ENCODE results near the gene SLC35F2. TPM values are rescaled to one million over a fixed set of nuclear protein-coding genes. Genes with fewer than 3 reads are reported as not detected.

The SLC35F2 gene
- polyA plus RNA-seq, 1 donor from 2014 or later = 0.59 TPM

DNA sequence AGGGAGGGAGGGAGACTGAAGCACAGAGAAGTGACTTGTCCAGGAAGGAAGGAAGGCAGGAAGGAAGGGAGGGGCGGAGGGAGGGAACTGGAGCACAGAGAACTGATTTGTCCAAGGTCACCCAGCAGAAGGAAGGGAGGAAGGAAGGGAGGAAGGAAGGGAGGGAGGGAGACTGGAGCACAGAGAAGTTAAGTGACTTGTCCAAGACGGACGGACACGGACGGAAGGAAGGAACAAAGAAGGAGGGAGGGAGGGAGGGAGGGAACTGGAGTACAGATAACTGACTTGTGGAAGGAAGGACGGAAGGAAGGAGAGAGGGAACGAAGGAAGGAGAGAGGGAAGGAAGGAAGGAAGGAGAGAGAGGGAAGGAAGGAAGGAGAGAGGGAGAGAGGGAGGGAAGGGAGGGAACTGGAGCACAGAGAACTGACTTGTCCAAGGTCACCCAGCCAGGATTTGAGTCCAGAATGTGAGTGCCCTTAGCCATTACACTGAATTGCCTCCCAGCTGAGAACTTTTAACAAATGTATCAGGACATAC, 1.5 kb downstream of the SLC35F2 start (continued):
- no peak for TF ChIP-seq POLR2AphosphoS5 (IDR thresholded peaks at IDR 0.05)

GRCh38 chr11:107856180-107856980, 2.2 kb downstream of the SLC35F2 start:
- no peaks in the 10 kb centered on the region for H3K36me3 ChIP-seq (ENCODE audit: insufficient read depth, low read length)
- no peaks in the 10 kb centered on the region for H3K9me2 ChIP-seq (ENCODE audit: insufficient read depth, low read length)
- no peaks in the 10 kb centered on the region for H3K9me3 ChIP-seq (ENCODE audit: low read length)
- H3K9ac ChIP-seq (ENCODE audit: low read length) = no peak overlapping the region
- no peak overlapping the region for H3K4me2 ChIP-seq (ENCODE audit: low read length)
- no peak overlapping the region for H3K27ac ChIP-seq (ENCODE audit: low read length)
- H4K20me1 ChIP-seq (ENCODE audit: insufficient read depth) = no peaks in the 10 kb centered on the region
- no peak for TF ChIP-seq EZH2 (IDR thresholded peaks at IDR 0.05; ENCODE audit: borderline replicate concordance, insufficient read depth, low read length, poor library complexity, severe bottlenecking)
- no peaks in the 10 kb centered on the region for H3K79me2 ChIP-seq (replicated peaks; ENCODE audit: insufficient read depth, low read length)
- H3F3A ChIP-seq (ENCODE audit: insufficient read depth, low read length, poor library complexity, severe bottlenecking) = no peaks in the 10 kb centered on the region
- no peak overlapping the region for H2AFZ ChIP-seq (ENCODE audit: low read depth, low read length)
- H3K27me3 ChIP-seq (ENCODE audit: insufficient read depth, low read depth, low read length) = peaks cover 45% of the 10 kb centered on the region
- no peak overlapping the region for H3K4me3 ChIP-seq (ENCODE audit: low read length)

DNA sequence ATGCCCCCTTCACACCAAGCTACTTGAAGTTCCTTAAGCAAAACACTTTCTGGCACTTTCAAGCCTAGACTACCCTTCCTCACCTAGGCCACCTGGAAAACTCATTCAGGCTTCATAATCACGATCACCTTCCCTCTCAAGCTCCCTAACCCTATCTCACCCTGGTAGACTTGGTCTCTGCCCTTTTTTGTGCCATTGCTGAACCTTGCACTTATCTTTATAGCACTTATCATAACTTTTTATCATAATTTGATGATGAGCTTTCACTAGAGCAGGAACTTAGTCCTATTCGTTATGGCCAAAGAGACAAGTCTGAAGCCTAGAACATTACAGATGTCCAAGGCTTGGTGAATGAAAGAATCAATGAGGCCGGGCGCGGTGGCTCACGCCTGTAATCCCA, 5.5 kb downstream of the SLC35F2 start:
- Histone ChIP-seq H3F3A (ENCODE audit: insufficient read depth, low read length, poor library complexity, severe bottlenecking) (no peaks in the 10 kb centered on the region), H3K9me2 (ENCODE audit: insufficient read depth, low read length) (no peaks in the 10 kb centered on the region), H3K36me3 (ENCODE audit: insufficient read depth, low read length) (no peaks in the 10 kb centered on the region), H3K27ac (ENCODE audit: low read length) (no peak overlapping the region), H3K27me3 (ENCODE audit: insufficient read depth, low read depth, low read length) (peaks cover 18% of the 10 kb centered on the region), H3K4me2 (ENCODE audit: low read length) (no peak overlapping the region), H3K4me3 (ENCODE audit: low read length) (no peak overlapping the region), H3K79me2 (replicated peaks; ENCODE audit: insufficient read depth, low read length) (no peaks in the 10 kb centered on the region), H3K9ac (ENCODE audit: low read length) (no peak overlapping the region), H4K20me1 (ENCODE audit: insufficient read depth) (no peaks in the 10 kb centered on the region), H2AFZ (ENCODE audit: low read depth, low read length) (no peak overlapping the region), H3K9me3 (ENCODE audit: low read length) (no peaks in the 10 kb centered on the region)
- TF ChIP-seq EZH2 (IDR thresholded peaks at IDR 0.05; ENCODE audit: borderline replicate concordance, insufficient read depth, low read length, poor library complexity, severe bottlenecking) (no peak), SMC3 (conservative IDR thresholded peaks at IDR 0.05; ENCODE audit: poor library complexity) (no peak), REST (IDR thresholded peaks at IDR 0.05; ENCODE audit: borderline replicate concordance) (no peak), CTCF (IDR thresholded peaks at IDR 0.05; ENCODE audit: poor library complexity, severe bottlenecking) (no peak), EP300 (conservative IDR thresholded peaks at IDR 0.05; ENCODE audit: poor library complexity, severe bottlenecking) (no peak), RAD21 (conservative IDR thresholded peaks at IDR 0.05) (no peak), MXI1 (conservative IDR thresholded peaks at IDR 0.05; ENCODE audit: poor library complexity, severe bottlenecking) (no peak)
